Adrenal gland (tissue), 5 donors: ENCODE measurements around the gene SH3BP2.

ENCODE experiments used
- POLR2A ChIP-seq, 2 donors: fragments of 450-650 bp; IDR thresholded peaks; one replicate each; pipeline ENCODE4 v1.6.1; 2017; ENCODE audit warnings: antibody characterized with exemption in 2 of 2, mild to moderate bottlenecking in 2 of 2, moderate library complexity in 1 of 2
- TF ChIP-seq, protein P1 (sequence below), 6 experiments: fragments of 450-650 bp in 4 of 6; fragments of 200-600 bp in 2 of 6; sonication (generic) in 1 of 6; IDR thresholded peaks; 1 replicate in 5 of 6; 2 replicates in 1 of 6; pipeline versions ENCODE4 v1.5.1 to v1.8.0; 2016 to 2021; ENCODE audit warnings: antibody characterized with exemption in 6 of 6, mild to moderate bottlenecking in 2 of 6, moderate library complexity in 1 of 6
- donor health status: DM: no; HTN: no; CAD: no.

DNA sequence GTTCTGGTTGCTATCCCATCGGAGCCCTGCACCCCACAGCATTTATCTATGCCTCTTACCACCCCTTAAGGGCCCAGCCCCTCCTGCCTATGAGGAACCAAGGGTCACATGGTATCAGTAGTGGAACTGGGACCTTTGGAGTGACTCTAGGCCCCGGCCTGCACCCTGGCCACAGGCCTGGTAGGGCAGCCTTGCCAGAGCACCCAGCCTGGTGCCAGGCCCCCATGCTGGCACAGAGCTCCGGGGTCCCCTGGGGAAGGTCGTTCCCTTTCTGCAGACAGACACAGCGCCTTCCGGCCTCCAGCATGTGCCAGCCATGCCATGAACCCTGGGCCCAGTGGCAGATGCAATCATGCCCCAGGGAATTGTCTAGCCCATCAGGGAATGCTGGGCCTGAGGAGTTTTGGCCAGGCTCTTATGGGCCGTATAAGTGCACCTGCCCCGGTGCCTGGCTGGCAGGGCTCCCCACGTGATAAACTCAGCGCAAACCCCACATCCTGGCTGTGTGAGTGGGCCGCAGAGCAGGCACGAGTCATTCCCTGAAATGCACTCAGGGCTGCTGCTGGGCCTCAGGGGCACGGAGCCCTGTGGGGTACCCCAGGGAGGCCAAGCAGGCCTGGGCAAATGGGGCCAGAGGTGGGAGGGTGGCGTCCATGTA lies 30.9 kb downstream of the SH3BP2 start:
- TF ChIP-seq, protein P1, sequence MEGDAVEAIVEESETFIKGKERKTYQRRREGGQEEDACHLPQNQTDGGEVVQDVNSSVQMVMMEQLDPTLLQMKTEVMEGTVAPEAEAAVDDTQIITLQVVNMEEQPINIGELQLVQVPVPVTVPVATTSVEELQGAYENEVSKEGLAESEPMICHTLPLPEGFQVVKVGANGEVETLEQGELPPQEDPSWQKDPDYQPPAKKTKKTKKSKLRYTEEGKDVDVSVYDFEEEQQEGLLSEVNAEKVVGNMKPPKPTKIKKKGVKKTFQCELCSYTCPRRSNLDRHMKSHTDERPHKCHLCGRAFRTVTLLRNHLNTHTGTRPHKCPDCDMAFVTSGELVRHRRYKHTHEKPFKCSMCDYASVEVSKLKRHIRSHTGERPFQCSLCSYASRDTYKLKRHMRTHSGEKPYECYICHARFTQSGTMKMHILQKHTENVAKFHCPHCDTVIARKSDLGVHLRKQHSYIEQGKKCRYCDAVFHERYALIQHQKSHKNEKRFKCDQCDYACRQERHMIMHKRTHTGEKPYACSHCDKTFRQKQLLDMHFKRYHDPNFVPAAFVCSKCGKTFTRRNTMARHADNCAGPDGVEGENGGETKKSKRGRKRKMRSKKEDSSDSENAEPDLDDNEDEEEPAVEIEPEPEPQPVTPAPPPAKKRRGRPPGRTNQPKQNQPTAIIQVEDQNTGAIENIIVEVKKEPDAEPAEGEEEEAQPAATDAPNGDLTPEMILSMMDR (IDR thresholded peaks at IDR 0.05), result no peak
- TF ChIP-seq POLR2A (IDR thresholded peaks at IDR 0.05), result no peak
